K562 (cell line): ENCODE measurements around the gene ZNF487. TPM values are rescaled to one million over a fixed set of nuclear protein-coding genes. Genes with fewer than 3 reads are reported as not detected.

Source experiments
- CTBP1 ChIP-seq: fragments of 450-650 bp; IDR thresholded peaks from 2 replicates; pipeline ENCODE4 v1.6.1; 2016; ENCODE audit warnings: borderline replicate concordance
- E2F6 ChIP-seq, 2 experiments: IDR thresholded peaks; 2 replicates each; pipeline ENCODE4 v1.6.1; 2011; ENCODE audit warnings: borderline replicate concordance in 1 of 2, control low read depth in 1 of 2, low read depth in 1 of 2, low read length in 1 of 2, mild to moderate bottlenecking in 1 of 2, mixed read lengths in 1 of 2, moderate library complexity in 1 of 2; ENCODE audit not compliant: insufficient read depth in 1 of 2, insufficient read length in 1 of 2, poor library complexity in 1 of 2, severe bottlenecking in 1 of 2; ENCODE audit errors: extremely low read depth in 1 of 2
- E4F1 ChIP-seq: fragments of 250-450 bp; sonication (Bioruptor Pico); IDR thresholded peaks from 2 replicates; pipeline ENCODE4 v1.5.0; 2021; ENCODE audit warnings: mild to moderate bottlenecking, borderline replicate concordance
- ILK ChIP-seq: fragments of 450-650 bp; IDR thresholded peaks from 2 replicates; pipeline ENCODE4 v1.6.1; 2016; ENCODE audit warnings: missing genetic modification characterization, low read depth, mild to moderate bottlenecking, missing compliant biosample characterization, moderate library complexity, borderline replicate concordance
- KLF13 ChIP-seq: fragments of 450-650 bp; IDR thresholded peaks from 2 replicates; pipeline ENCODE4 v1.6.1; 2016; ENCODE audit warnings: missing genetic modification characterization, low read depth, mild to moderate bottlenecking, missing compliant biosample characterization, moderate library complexity, borderline replicate concordance
- L3MBTL2 ChIP-seq: fragments of 450-650 bp; IDR thresholded peaks from 2 replicates; pipeline ENCODE4 v1.6.1; 2016; ENCODE audit warnings: mild to moderate bottlenecking, moderate library complexity
- MAZ ChIP-seq, 2 experiments: fragments of 450-650 bp in 1 of 2; sonication (generic) in 1 of 2; formaldehyde crosslinking; IDR thresholded peaks in 1 of 2; conservative IDR thresholded peaks in 1 of 2; 2 replicates each; pipeline versions ENCODE4 v1.4.0 to v1.5.0; 2020; ENCODE audit warnings: mild to moderate bottlenecking in 1 of 2, missing genetic modification reagents in 1 of 2
- MXI1 ChIP-seq: IDR thresholded peaks from 2 replicates; pipeline ENCODE4 v1.6.1; 2011; ENCODE audit warnings: low read depth, mild to moderate bottlenecking, improper control_type of control experiment, low read length
- RAD51 ChIP-seq: fragments of 450-650 bp; IDR thresholded peaks from 2 replicates; pipeline ENCODE4 v1.7.1; 2016; ENCODE audit warnings: low read depth, mild to moderate bottlenecking, borderline replicate concordance
- SFPQ ChIP-seq: fragments of 200-400 bp; formaldehyde crosslinking; IDR thresholded peaks from 2 replicates; pipeline ENCODE4 v1.6.1; 2017; ENCODE audit warnings: mild to moderate bottlenecking, low read depth, low read length, moderate library complexity
- TAL1 ChIP-seq: fragments of 450-650 bp; IDR thresholded peaks from 2 replicates; pipeline ENCODE4 v1.6.1; 2016; ENCODE audit warnings: mild to moderate bottlenecking
- THRA ChIP-seq: fragments of 450-650 bp; IDR thresholded peaks from 2 replicates; pipeline ENCODE4 v1.6.1; 2017; ENCODE audit warnings: mild to moderate bottlenecking, moderate library complexity
- ZBED1 ChIP-seq: IDR thresholded peaks from 2 replicates; pipeline ENCODE4 v1.6.1; 2014
- ZNF146 ChIP-seq: IDR thresholded peaks from one replicate; pipeline ENCODE4 v1.6.1; 2018; ENCODE audit warnings: missing compliant biosample characterization; ENCODE audit not compliant: unreplicated experiment
- ZNF583 ChIP-seq: fragments of 250-450 bp; sonication (Bioruptor Pico); IDR thresholded peaks from 2 replicates; pipeline ENCODE4 v1.4.0; 2020
- ZSCAN29 ChIP-seq: fragments of 450-650 bp; IDR thresholded peaks from 2 replicates; pipeline ENCODE4 v1.6.1; 2017
- polyA plus RNA-seq, 8 experiments: library from polyadenylated mRNA; depleted of rRNA in 4 of 8; stranded (reverse) in 5 of 8; unstranded in 3 of 8; fragments of >200 nt; fragmentation: Nextera tagmentation in 2 of 8; fragmentation: Illumina TruSeq in 1 of 8; extraction: Ambion mirVana in 2 of 8; extraction: Trizol in 1 of 8; gene quantifications; 2 replicates each; pipeline versions ENCODE4 v1.2.1 to v1.2.3, GENCODE V29; 2011 to 2014; ENCODE audit warnings: inconsistent platforms in 1 of 8, missing spikeins in 1 of 8
- total RNA-seq, 7 experiments: library from RNA; depleted of rRNA in 6 of 7; stranded (reverse); fragments of >200 nt in 6 of 7; fragmentation: Illumina TruSeq in 2 of 7; extraction: Trizol in 2 of 7; gene quantifications; 2 replicates each; pipeline versions ENCODE4 v1.2.1 to v1.2.3, GENCODE V29; 2011 to 2021; ENCODE audit warnings: low replicate concordance in 1 of 7

Gene ZNF487
- total and polyA plus RNA-seq, 9 of the 15 experiments (the other 6 are each of a cell fraction or from before 2014, with no cell fraction given), result 1.9 to 6.5 (median 4.2) TPM

GRCh38 chr10:43436291-43437140 is at the start of gene ZNF487 (continued):
- TF ChIP-seq SFPQ (no peak), ILK (tag) (no peak), L3MBTL2 (peak; percentile 95), E2F6 (IDR thresholded peaks at IDR 0.05; ENCODE audit: borderline replicate concordance in 1 of 2, extremely low read depth in 1 of 2, insufficient read depth in 1 of 2, insufficient read length in 1 of 2, low read depth in 1 of 2, low read length in 1 of 2, poor library complexity in 1 of 2, severe bottlenecking in 1 of 2) (peak; percentile 63 to 65), THRA (no peak), E4F1 (CRISPR knock-in tag) (no peak), ZBED1 (no peak), RAD51 (0 out of 2 replicates have a peak, but pooled peaks have one; percentile 47), KLF13 (tag) (peak; percentile 89; the same call in 1 of the 2 replicates), ZNF583 (no peak), ZNF146 (peak; percentile 17), TAL1 (no peak), ZSCAN29 (peak; percentile 45; the same call in 1 of the 2 replicates), MXI1 (no peak), CTBP1 (peak; percentile 99), MAZ (CRISPR knock-in tag; conservative IDR thresholded peaks at IDR 0.05 in 1 of 2, IDR thresholded peaks at IDR 0.05 in 1 of 2) (peak; percentile 97 to 98)
